Lung (tissue), 12 donors: ENCODE data around the gene RBKS. TPM values are rescaled to one million over a fixed set of nuclear protein-coding genes. Genes with fewer than 3 reads are reported as not detected.
"Not testable (repeated sequence)": the region's sequence is repeated elsewhere in the genome, so short reads cannot be mapped to it uniquely, and the experiment has no call there.

Experiments used
- ATAC-seq: fragments of 200-7000 bp; cut with Tn5 transposase; one replicate; pipeline ENCODE4 v1.9.1; 2020; ENCODE audit warnings: moderate number of reproducible peaks; ENCODE audit not compliant: insufficient read depth, low FRiP score
- DNase-seq, 3 donors: peaks; one replicate each; pipeline ENCODE4 v3.0.0-alpha.2; 2013 to 2017
- H3K27ac ChIP-seq, 2 donors: one replicate each; pipeline ENCODE4 v1.5.1; 2013; ENCODE audit warnings: mild to moderate bottlenecking in 2 of 2, moderate library complexity in 2 of 2, control low read depth in 1 of 2, inconsistent platforms in 1 of 2, low read depth in 1 of 2, low read length in 1 of 2
- H3K27me3 ChIP-seq, 3 donors: one replicate each; pipeline ENCODE4 v1.5.1; 2013; ENCODE audit warnings: low read length in 2 of 3; ENCODE audit not compliant: control insufficient read depth in 3 of 3, insufficient read depth in 3 of 3
- H3K36me3 ChIP-seq, 4 donors: one replicate each; pipeline ENCODE4 v1.5.1; 2013; ENCODE audit warnings: low read length in 4 of 4, mild to moderate bottlenecking in 1 of 4, moderate library complexity in 1 of 4; ENCODE audit not compliant: control insufficient read depth in 4 of 4, insufficient read depth in 4 of 4
- H3K4me1 ChIP-seq, 5 donors: one replicate each; pipeline ENCODE4 v1.5.1; 2013; ENCODE audit warnings: low read length in 5 of 5, mild to moderate bottlenecking in 2 of 5, moderate library complexity in 1 of 5; ENCODE audit not compliant: control insufficient read depth in 5 of 5, insufficient read depth in 5 of 5
- H3K4me3 ChIP-seq: one replicate; pipeline ENCODE4 v1.5.1; 2013; ENCODE audit warnings: mild to moderate bottlenecking, control low read depth, moderate library complexity
- H3K9ac ChIP-seq, 2 donors: one replicate each; pipeline ENCODE4 v1.5.1; 2013; ENCODE audit warnings: low read length in 2 of 2, control low read depth in 1 of 2; ENCODE audit not compliant: insufficient read depth in 1 of 2
- H3K9me3 ChIP-seq, 4 donors: one replicate each; pipeline ENCODE4 v1.5.1; 2013; ENCODE audit warnings: low read length in 3 of 4, mild to moderate bottlenecking in 1 of 4, moderate library complexity in 1 of 4; ENCODE audit not compliant: control insufficient read depth in 4 of 4, insufficient read depth in 3 of 4
- WGBS, 2 donors: extraction: QIAGEN DNeasy Blood & Tissue Kit; methylation state at CpG; one replicate each; pipeline ENCODE4 v1.1.7; 2013; 5-methylcytosine and 5-hydroxymethylcytosine counted together
- polyA plus RNA-seq, 2 donors: library from polyadenylated mRNA; stranded (reverse); fragments of 200-250 nt; gene quantifications; one replicate each; pipeline ENCODE4 v1.2.1, GENCODE V29; 2013
- total RNA-seq, 2 donors: library from RNA; depleted of rRNA in 1 of 2; stranded (reverse); fragments of >200 nt in 1 of 2; gene quantifications; one replicate each; pipeline ENCODE4 v1.2.1, GENCODE V29; 2014 to 2021
- TF ChIP-seq, protein P1 (sequence below): IDR thresholded peaks from 2 replicates; pipeline ENCODE4 v1.5.1; 2012; ENCODE audit warnings: mild to moderate bottlenecking; ENCODE audit errors: control extremely low read depth, extremely low read depth
- donor health status: control.
- donor health status: control.
- donor health status: Bipolar disorder and iron deficiency.
- donor health status: healthy.
- donor health status: DM: yes; HTN: yes; CAD: no.

RBKS gene
- total and polyA plus RNA-seq, 4 donors: 3.9 to 5.1 (median 4.9) TPM

DNA sequence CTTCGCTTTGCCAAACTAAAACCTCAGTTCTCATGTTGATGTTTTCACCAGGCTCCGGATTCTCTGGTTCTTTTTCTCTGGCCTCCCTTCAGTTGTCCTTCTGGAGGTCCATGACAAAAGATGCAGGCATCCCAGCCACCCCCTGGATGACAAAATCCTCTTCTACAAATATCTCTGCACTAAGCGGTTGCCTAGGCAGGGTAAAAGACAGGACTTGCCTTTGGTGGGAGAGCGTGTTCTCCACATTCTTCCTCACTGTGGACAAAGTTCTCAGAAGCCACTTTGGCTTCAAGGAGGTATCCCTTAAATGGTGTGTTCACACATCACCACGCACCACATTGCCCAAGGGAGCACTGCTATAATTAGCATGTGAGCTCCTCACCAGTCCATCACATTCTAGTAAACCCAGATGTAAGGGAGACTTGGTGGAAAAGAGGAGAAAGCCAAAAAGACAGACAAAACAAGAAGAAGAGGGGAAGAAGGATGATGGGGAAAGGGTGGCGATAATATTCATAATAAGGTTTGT, 142.3 kb downstream of the RBKS start:
- H3K9me3 ChIP-seq: peaks cover 0 to 7% (median 2%) of the 10 kb centered on the region in 4 donors
- TF ChIP-seq, protein P1, sequence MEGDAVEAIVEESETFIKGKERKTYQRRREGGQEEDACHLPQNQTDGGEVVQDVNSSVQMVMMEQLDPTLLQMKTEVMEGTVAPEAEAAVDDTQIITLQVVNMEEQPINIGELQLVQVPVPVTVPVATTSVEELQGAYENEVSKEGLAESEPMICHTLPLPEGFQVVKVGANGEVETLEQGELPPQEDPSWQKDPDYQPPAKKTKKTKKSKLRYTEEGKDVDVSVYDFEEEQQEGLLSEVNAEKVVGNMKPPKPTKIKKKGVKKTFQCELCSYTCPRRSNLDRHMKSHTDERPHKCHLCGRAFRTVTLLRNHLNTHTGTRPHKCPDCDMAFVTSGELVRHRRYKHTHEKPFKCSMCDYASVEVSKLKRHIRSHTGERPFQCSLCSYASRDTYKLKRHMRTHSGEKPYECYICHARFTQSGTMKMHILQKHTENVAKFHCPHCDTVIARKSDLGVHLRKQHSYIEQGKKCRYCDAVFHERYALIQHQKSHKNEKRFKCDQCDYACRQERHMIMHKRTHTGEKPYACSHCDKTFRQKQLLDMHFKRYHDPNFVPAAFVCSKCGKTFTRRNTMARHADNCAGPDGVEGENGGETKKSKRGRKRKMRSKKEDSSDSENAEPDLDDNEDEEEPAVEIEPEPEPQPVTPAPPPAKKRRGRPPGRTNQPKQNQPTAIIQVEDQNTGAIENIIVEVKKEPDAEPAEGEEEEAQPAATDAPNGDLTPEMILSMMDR: no peak
- DNase-seq (no peak), ATAC-seq (no peak)
- no peaks in the 10 kb centered on the region for H3K4me1 ChIP-seq
- no peak overlapping the region for H3K4me3 ChIP-seq
- H3K9ac ChIP-seq: no peak overlapping the region
- no peaks in the 10 kb centered on the region for H3K36me3 ChIP-seq
- 75 to 78% methylated on average over 6 of the region's 6 CpGs for WGBS, 2 donors
- H3K27ac ChIP-seq: peak overlapping the region in 1 of 2 donors; percentile 74
- H3K27me3 ChIP-seq: no peaks in the 10 kb centered on the region

DNA sequence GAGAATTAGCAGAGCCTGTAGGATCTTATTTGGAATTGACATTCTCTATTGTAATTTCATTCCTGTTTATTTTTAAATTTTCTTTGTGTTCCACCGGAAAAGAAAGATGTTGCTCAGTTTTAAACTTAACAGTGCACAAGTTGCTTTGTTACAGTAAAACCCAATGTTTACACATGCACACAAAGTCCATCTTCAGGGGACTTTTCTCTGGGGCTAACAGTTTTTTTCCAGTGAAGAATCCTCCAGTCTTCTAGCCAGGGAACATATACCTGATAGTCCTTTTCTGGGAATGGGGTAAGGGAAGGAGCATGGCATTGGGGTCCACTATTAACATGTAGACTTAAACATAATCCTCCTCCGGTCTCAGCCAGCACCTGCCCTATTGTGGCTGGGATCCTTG, 143.9 kb downstream of the RBKS start:
- TF ChIP-seq, protein P1: no peak
- DNase-seq: no peak
- Histone ChIP-seq H3K9ac (no peak overlapping the region), H3K4me1 (no peaks in the 10 kb centered on the region), H3K9me3 (peaks cover 0 to 7% (median 2%) of the 10 kb centered on the region in 4 donors), H3K27me3 (no peaks in the 10 kb centered on the region), H3K27ac (no peak overlapping the region), H3K36me3 (no peaks in the 10 kb centered on the region), H3K4me3 (no peak overlapping the region)
- 80 to 85% methylated on average over 2 of the region's 2 CpGs for WGBS, 2 donors
- no peak for ATAC-seq

DNA sequence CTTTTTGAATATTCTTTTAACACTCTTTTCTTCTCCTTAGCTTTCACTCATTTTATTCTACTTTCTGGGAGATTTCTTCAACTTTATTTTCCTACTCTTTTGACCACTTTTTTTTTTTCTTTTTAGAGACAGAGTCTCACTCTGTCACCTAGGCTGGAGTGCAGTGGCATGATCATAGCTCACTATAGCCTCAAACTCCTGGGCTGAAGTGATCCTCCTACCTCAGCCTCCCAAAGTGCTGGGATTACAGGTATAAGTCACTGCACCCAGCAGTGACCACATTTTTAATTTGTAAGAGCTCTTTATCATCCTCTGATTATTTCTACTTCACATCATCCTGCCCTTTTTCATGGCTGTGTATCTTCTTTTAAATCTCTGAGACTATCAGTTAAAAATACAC, 144.7 kb downstream of the RBKS start:
- ATAC-seq, H3K4me3 ChIP-seq, H3K9ac ChIP-seq, H3K36me3 ChIP-seq, DNase-seq, H3K27me3 ChIP-seq, H3K27ac ChIP-seq, H3K9me3 ChIP-seq, H3K4me1 ChIP-seq: not testable (repeated sequence)

DNA sequence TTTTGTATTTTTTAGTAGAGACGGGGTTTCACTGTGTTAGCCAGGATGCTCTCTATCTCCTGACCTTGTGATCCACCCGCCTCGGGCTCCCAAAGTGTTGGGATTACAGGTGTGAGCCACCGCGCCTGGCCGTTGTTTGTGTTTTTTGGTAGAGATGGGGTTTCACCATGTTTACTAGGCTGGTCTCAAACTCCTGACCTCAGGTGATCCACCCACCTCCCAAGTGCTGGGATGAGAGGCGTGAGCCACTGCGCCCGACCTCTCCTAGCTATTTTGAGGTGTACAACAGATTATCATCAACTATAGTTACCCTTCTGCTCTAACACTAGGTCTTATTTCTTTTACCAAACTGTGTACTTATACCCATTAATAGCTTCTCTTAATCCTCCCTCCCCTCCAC, 147.6 kb downstream of the RBKS start:
- no peak overlapping the region for H3K4me3 ChIP-seq
- H3K9me3 ChIP-seq: peaks cover 0 to 2% (median 0%) of the 10 kb centered on the region in 4 donors
- peaks cover 0 to 5% (median 0%) of the 10 kb centered on the region in 5 donors for H3K4me1 ChIP-seq
- TF ChIP-seq, protein P1: no peak
- ATAC-seq: no peak
- 95 to 97% methylated on average over 9 of the region's 9 CpGs for WGBS, 2 donors
- DNase-seq: no peak
- H3K27me3 ChIP-seq: no peaks in the 10 kb centered on the region
- H3K36me3 ChIP-seq: no peaks in the 10 kb centered on the region
- H3K9ac ChIP-seq: no peak overlapping the region
- no peak overlapping the region for H3K27ac ChIP-seq
